NCI-H1417 (cell line): ENCODE data around the gene FRZB.

Source experiments
- DNase-seq, 3 experiments: peaks; one replicate each; lab custom pipeline; 2025; lab: John Stamatoyannopoulos, UW

The FRZB gene

DNA sequence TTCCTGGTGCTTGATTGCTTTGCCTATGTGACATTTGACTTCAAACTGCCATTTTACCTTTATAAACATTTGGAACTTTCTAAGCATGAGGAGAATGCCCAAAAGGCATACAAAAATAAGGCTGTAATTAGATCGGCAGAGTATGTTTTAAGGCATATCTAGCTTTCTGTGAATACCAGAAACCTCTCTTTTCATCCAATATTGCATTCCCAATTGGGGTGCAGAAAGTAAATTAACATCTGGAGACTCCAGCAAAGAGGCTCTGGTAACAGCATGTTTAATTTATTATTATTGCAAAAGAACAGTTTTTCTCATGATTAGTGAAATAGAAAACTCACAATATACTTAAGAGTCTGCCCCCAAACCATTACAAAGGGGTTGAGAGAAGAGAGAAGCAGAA is 32.1 kb downstream of the FRZB start:
- DNase-seq = no peak

- no peak for DNase-seq
These were observed 33.2 kb downstream of the FRZB start for GRCh38 chr2:182833084-182833854.

DNA sequence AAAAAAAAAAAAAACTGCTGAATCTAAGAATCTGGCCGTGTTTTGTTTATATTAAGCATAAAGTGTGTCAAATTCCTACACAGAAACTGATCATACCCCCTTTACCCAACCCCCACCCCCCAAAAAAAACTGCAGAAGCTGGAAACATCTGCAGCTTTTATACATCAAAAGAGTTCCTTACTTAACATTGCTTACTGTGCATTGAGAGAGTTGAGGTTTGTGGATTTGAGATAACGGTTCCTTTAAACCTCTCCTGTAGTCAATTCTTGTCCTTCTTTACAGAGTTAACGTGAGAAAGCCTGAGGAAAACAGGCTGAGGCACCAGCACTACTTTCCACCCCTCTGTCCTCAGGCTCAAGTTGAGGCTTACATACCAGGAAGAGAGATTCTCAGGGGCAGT is 34.5 kb downstream of the FRZB start:
- DNase-seq = no peak

GRCh38 chr2:182831101-182831500 is 35.3 kb downstream of the FRZB start:
- no peak for DNase-seq

DNA sequence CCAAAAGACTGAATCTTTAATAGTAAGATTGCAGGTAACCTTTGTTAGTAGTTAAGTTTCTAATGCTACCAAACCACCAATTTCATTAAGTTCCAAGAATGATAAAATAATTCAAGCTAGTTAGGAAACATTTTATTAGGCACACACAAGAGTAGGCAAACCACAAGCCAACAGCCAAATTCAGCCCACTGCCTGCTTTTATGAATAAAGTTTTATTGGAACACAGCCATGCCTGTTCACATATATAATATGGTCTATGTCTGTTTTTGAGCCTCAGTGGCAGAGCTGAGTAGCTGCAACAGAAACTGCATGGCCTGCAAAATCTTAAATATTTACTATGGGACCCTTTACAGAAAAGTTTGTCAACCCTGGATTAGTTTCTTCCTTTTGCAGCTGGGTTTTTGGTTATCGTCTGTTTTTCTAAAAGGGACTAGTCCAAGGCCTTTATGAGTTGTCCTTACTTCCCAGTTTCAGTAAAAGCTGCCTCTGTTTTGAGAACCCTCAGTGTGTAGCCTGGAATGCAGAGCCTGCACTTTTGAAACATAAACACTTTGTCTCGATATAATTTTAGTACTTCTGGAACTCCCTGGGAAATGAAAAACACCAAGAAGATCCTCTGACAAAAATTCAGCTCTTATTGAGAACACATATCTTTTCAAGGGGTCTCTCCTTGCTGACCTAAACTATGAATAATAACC is 39.1 kb downstream of the FRZB start:
- no peak for DNase-seq

- no peak for DNase-seq
These were observed 39.9 kb downstream of the FRZB start for GRCh38 chr2:182826496-182826895.

DNA sequence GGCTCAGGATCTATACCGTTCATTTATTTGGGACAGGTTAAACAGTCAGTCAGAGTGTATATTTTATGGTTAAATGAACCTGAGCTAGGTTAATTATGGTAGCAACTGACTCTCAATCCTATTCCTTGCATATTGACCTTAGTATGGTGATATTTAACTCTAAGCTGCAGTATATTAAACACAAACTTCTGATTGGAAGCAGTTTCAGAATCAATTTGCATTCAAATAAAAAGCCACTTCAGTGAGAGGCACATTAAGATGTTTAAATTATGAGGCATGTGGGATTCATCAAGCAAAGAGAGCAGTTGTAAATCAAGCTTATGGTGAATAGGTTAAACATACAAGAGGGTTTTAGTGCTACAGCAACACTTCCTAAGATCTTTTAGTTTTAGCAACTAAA is 40.4 kb downstream of the FRZB start:
- peak in 2 of 3 experiments; percentile 24 to 33 for DNase-seq

DNA sequence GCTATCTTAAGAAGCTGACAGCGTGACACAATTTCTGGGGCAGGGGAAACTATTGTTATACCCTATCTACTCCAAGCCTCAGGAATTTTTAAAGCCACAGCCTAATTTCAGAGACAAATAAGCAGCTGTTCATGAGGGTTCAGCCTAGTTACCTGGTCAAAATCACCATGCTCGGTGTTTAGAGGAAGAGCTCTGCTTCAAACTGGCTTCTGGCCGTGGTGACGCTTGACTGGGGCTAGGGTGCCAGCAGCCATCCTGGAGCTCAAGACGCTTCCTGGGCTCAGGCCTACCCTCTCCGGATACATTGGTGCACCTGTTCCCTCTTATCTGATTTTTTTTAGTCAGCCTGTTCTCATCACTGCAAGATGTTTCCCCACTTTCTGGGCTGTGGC is 41.7 kb downstream of the FRZB start:
- peak; percentile 50 to 74 (median 62) for DNase-seq

DNA sequence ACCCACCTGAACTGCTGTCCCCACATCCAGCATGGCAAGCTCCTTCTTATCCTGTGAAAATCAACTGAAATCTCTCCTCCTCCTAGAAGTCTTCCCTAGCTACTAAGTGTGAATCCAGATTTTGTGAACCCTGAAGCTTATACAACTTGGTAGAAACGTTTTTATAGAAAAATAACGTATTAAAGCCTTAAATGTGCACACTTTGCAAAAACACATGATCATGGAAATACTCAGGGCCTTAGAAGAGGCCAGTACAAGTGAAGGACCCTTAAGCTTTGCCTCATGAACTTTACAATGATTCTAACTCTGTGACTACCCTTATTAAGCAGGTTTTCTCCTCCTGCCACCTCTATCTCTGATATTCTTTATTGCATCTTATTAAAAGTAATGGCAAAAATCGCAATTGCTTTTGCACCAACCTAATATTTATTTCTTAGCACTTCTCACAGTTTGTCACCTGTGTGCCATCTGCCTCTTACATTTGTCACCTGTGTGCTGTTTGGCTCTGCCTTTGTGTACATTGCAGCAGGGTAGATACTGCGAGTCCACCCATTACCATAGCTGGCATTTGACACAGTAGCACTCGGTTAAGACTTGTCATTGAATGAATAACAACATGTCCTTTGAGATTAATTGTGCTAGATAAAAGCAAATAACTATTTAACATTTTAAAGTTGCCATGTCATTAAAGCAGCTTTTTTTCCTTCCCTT is 42.2 kb downstream of the FRZB start:
- peak; percentile 50 to 77 (median 62) for DNase-seq

GRCh38 chr2:182822733-182823132 is 43.7 kb downstream of the FRZB start:
- DNase-seq = no peak

- DNase-seq = no peak
These were observed 45.3 kb downstream of the FRZB start for GRCh38 chr2:182821182-182821581.

DNA sequence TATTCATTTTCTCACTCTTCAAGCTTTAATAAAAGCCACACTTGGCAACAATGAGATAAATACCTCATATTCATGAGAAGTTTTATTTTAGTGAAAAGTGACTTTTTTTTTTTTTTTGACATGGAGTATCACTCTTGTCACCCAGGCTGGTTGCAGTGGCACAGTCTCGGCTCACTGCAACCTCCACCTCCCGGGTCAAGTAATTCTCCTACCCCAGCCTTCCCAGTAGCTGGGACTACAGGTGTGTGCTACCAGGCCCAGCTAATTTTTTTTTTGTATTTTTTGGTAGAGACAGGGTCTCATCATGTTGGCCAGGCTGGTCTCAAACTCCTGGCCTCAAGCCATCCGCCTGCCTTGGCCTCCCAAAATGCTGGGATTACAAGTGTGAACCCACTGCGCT is 47.0 kb downstream of the FRZB start:
- DNase-seq = no peak

- peak; percentile 56 to 89 (median 70) for DNase-seq
These were observed 47.5 kb downstream of the FRZB start for GRCh38 chr2:182818925-182819324.

- DNase-seq = no peak
These were observed 47.9 kb downstream of the FRZB start for GRCh38 chr2:182818501-182818900.

- DNase-seq = no peak
These were observed 48.9 kb downstream of the FRZB start for GRCh38 chr2:182817558-182817957.

GRCh38 chr2:182816866-182817265 is 49.6 kb downstream of the FRZB start:
- DNase-seq = peak in 1 of 3 experiments; percentile 7

DNA sequence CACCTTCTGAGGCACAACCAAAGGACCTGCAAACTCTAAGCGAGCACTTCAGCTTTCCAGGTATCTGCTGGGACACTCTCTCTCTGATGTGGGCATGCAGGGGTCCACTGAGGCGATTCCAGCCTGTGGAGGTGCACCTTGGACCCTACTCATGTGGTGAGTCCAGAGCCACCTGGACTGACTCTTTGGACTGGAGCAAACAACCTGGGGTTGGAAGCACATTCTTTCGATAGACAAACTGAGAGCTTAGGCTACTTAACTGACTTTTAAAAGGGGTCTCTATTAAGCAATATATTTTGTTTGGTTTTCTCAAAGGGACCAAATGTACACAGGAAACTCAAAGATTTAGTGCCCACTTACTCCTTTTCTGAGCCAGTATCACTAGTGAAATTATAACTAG is 51.6 kb downstream of the FRZB start:
- no peak for DNase-seq

DNA sequence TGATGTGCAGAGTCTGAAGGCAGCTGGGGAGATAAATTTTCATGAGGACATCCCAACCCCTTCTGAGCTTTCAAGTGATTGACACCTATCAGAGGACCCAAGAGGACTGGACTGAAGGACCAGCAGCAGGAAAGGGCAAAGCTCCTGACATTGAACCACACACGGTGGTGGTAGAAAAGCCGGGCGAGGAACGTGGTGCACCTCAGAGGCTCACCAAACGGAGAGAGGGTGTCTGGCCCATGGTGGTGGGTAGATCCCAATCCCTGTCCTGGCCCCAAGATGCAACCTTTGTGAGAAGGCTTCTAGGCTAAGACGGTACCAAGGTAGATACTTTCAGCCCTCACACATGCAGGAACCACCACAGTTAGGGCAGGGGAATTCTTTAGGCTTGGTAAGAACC is 52.1 kb downstream of the FRZB start:
- no peak for DNase-seq

DNA sequence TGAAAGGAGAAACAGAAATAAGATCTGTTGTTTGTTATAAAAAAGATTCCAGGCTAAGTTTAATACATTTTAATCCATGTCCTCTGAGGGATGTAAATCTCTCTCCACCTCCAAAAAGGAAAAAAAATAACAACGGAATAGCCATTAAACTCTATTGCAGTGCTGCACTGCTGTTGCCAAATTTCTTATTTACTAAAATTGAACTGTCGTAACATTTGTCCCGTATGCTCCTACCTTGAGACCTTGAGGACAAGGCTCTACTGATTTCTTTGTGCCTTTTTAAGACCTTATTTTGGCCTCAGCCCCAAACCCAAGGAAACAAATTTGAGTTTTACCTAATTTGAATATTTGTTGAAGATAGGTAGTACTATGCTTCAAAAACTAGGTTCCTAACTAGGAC is 56.4 kb downstream of the FRZB start:
- DNase-seq = no peak

DNA sequence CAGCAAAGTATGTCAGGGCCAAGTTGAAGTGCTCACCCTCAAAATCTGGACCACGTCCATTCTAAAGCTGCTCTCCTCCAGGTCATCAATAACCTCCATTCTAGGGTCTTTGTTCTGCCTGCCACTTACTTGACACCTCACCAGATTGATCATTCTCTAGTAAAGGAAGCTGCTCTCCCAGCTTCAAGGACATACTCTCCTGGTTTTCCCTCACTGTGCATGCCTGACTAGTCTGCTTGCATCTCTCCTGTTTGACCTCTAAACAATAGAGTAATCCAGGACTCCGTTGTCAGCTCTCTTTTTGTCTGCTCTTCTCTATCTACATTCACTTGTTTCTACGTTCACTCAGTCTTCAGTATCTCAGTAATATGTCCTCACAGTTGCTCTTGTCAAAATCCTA is 59.1 kb downstream of the FRZB start:
- DNase-seq = no peak

DNA sequence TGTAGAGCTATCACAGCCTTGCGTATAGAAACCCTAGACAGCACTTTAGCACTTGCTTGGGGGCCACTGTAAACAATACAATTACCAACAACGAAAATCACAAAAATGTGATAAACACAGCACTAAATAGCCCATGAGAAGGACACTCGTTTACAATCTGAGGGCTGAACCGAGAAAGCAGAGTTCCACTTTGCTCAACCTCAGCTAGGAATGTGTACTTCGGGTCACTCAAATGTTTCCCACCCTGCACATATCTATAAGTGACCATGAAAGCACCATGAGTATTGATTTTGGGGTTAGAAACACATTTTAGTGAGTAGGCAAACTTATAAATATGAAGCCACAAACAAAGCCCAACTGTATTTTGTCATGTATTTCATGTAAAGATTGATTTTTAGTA is 62.3 kb downstream of the FRZB start:
- no peak for DNase-seq

- no peak for DNase-seq
These were observed 67.7 kb downstream of the FRZB start for GRCh38 chr2:182798736-182799135.

- no peak for DNase-seq
These were observed 74.0 kb downstream of the FRZB start for GRCh38 chr2:182792441-182792840.
